WTC11 (cell line): ENCODE measurements around the gene RASSF3. TPM values are rescaled to one million over a fixed set of nuclear protein-coding genes. Genes with fewer than 3 reads are reported as not detected.

Experiments used
- ATAC-seq: fragments of 200-7000 bp; cut with Tn5 transposase; 2 replicates; pipeline ENCODE4 v1.10.0; 2021; ENCODE audit warnings: mild to moderate bottlenecking, moderate library complexity
- CTCF ChIA-PET: fragments of 300-600 bp; sonication (Branson Sonifier 250); formaldehyde crosslinking; loops from one replicate; lab custom pipeline; 2021; ENCODE audit warnings: antibody characterized with exemption; lab: Charles Lee
- POLR2A ChIA-PET: fragments of 350-600 bp; sonication (Branson Sonifier 250); formaldehyde crosslinking; loops from one replicate; lab custom pipeline; 2021; ENCODE audit warnings: antibody characterized with exemption; lab: Charles Lee
- DNase-seq: peaks from one replicate; pipeline ENCODE4 v3.0.0; 2021; ENCODE audit warnings: low spot score
- H3K27ac Mint-ChIP-seq: 2 replicates; pipeline ENCODE4 v1.8.0; 2021; ENCODE audit warnings: mixed read lengths
- H3K27me3 Mint-ChIP-seq: 2 replicates; pipeline ENCODE4 v1.8.0; 2021; ENCODE audit warnings: low read depth, mild to moderate bottlenecking, moderate library complexity, mixed read lengths
- H3K36me3 Mint-ChIP-seq: 2 replicates; pipeline ENCODE4 v1.8.0; 2021; ENCODE audit warnings: mixed read lengths
- H3K4me1 Mint-ChIP-seq: 2 replicates; pipeline ENCODE4 v1.8.0; 2022; ENCODE audit warnings: mixed read lengths
- H3K4me3 Mint-ChIP-seq: 2 replicates; pipeline ENCODE4 v1.8.0; 2021; ENCODE audit warnings: mild to moderate bottlenecking, moderate library complexity, mixed read lengths
- H3K9me3 Mint-ChIP-seq: 2 replicates; pipeline ENCODE4 v1.8.0; 2021; ENCODE audit warnings: mixed read lengths
- ARID4B ChIP-seq: sonication (generic); formaldehyde crosslinking; IDR thresholded peaks from 2 replicates; pipeline ENCODE4 v1.8.0; 2023; ENCODE audit warnings: missing genetic modification reagents, mild to moderate bottlenecking, borderline replicate concordance
- CDX4 ChIP-seq: fragments of 250-450 bp; sonication (Bioruptor Pico); IDR thresholded peaks from 2 replicates; pipeline ENCODE4 v1.9.0; 2021; ENCODE audit warnings: moderate library complexity, mild to moderate bottlenecking, inconsistent platforms, borderline replicate concordance
- E2F4 ChIP-seq: sonication (generic); formaldehyde crosslinking; IDR thresholded peaks from 2 replicates; pipeline ENCODE4 v1.8.1; 2022; ENCODE audit warnings: low read depth, mild to moderate bottlenecking, moderate library complexity, missing genetic modification reagents, borderline replicate concordance
- ELF4 ChIP-seq: sonication (generic); formaldehyde crosslinking; IDR thresholded peaks from 2 replicates; pipeline ENCODE4 v1.8.1; 2022; ENCODE audit warnings: low read depth, mild to moderate bottlenecking, moderate library complexity, missing genetic modification reagents
- FOXJ3 ChIP-seq: sonication (generic); formaldehyde crosslinking; IDR thresholded peaks from 2 replicates; pipeline ENCODE4 v1.9.0; 2021; ENCODE audit warnings: missing genetic modification reagents, mild to moderate bottlenecking, borderline replicate concordance
- FOXP1 ChIP-seq: sonication (generic); formaldehyde crosslinking; IDR thresholded peaks from 2 replicates; pipeline ENCODE4 v1.8.0; 2022; ENCODE audit warnings: missing genetic modification reagents, mild to moderate bottlenecking, moderate library complexity, borderline replicate concordance
- GTF2I ChIP-seq: fragments of 250-450 bp; sonication (Bioruptor Pico); conservative IDR thresholded peaks from 2 replicates; pipeline ENCODE4 v1.4.0; 2021; ENCODE audit warnings: mild to moderate bottlenecking
- NFYB ChIP-seq: sonication (generic); formaldehyde crosslinking; conservative IDR thresholded peaks from 2 replicates; pipeline ENCODE4 v1.8.0; 2022; ENCODE audit warnings: low read depth, missing genetic modification reagents
- NR2C2 ChIP-seq: sonication (generic); formaldehyde crosslinking; IDR thresholded peaks from 2 replicates; pipeline ENCODE4 v1.8.0; 2022; ENCODE audit warnings: mild to moderate bottlenecking, missing genetic modification reagents
- PRDM15 ChIP-seq: sonication (generic); formaldehyde crosslinking; IDR thresholded peaks from 2 replicates; pipeline ENCODE4 v1.8.0; 2022; ENCODE audit warnings: missing genetic modification reagents
- TEAD1 ChIP-seq: sonication (generic); formaldehyde crosslinking; IDR thresholded peaks from 2 replicates; pipeline ENCODE4 v1.8.0; 2022; ENCODE audit warnings: mild to moderate bottlenecking, missing genetic modification reagents
- ZBTB21 ChIP-seq: sonication (generic); formaldehyde crosslinking; IDR thresholded peaks from 2 replicates; pipeline ENCODE4 v1.8.1; 2023; ENCODE audit warnings: mild to moderate bottlenecking, missing genetic modification reagents, borderline replicate concordance
- ZNF219 ChIP-seq: sonication (generic); formaldehyde crosslinking; IDR thresholded peaks from 2 replicates; pipeline ENCODE4 v1.8.0; 2023; ENCODE audit warnings: missing genetic modification reagents, mild to moderate bottlenecking, borderline replicate concordance
- ZNF416 ChIP-seq: fragments of 250-450 bp; sonication (Bioruptor Pico); IDR thresholded peaks from 2 replicates; pipeline ENCODE4 v1.9.0; 2021; ENCODE audit warnings: mild to moderate bottlenecking, inconsistent platforms
- ZNF532 ChIP-seq: fragments of 250-450 bp; sonication (Bioruptor Pico); IDR thresholded peaks from 2 replicates; pipeline ENCODE4 v1.9.0; 2021; ENCODE audit warnings: mild to moderate bottlenecking, borderline replicate concordance
- ZNF671 ChIP-seq: fragments of 250-450 bp; sonication (Bioruptor Pico); IDR thresholded peaks from 2 replicates; pipeline ENCODE4 v1.8.0; 2021; ENCODE audit warnings: mild to moderate bottlenecking
- total RNA-seq: library from RNA; stranded (reverse); gene quantifications from 3 replicates; pipeline ENCODE4 v1.2.3, GENCODE V29; 2021

RASSF3 gene
- total RNA-seq, 1 experiment from 2014 or later = 54.7 TPM

- Mint-ChIP-seq H3K36me3 (peaks cover 16% of the 10 kb centered on the region), H3K4me1 (no peaks in the 10 kb centered on the region), H3K4me3 (no peak overlapping the region), H3K9me3 (peaks cover 9% of the 10 kb centered on the region; the same call in 1 of the 2 replicates), H3K27ac (no peak overlapping the region), H3K27me3 (no peaks in the 10 kb centered on the region)
- no peak for DNase-seq
- ATAC-seq = no peak
- ChIA-PET POLR2A (no interaction called here), CTCF (no interaction called here)
- no peak for TF ChIP-seq ELF4 (CRISPR knock-in tag)
Measured at GRCh38 chr12:64713376-64713775, 103.1 kb downstream of the RASSF3 start.

- no peak for ATAC-seq
- POLR2A ChIA-PET = no interaction called here
- H3K27me3 Mint-ChIP-seq = no peaks in the 10 kb centered on the region
- no peak overlapping the region for H3K27ac Mint-ChIP-seq
- no peak for TF ChIP-seq ZNF532
- TF ChIP-seq E2F4 = no peak
- TF ChIP-seq GTF2I = no peak
- TF ChIP-seq NR2C2 (CRISPR knock-in tag) = no peak
- TF ChIP-seq FOXJ3 (CRISPR knock-in tag) = no peak
- TF ChIP-seq ZNF671 (CRISPR knock-in tag) = no peak
- H3K36me3 Mint-ChIP-seq = peaks cover 16% of the 10 kb centered on the region
- no peak overlapping the region for H3K4me3 Mint-ChIP-seq
- no peaks in the 10 kb centered on the region for H3K4me1 Mint-ChIP-seq
- CTCF ChIA-PET = no interaction called here
- no peak for DNase-seq
- H3K9me3 Mint-ChIP-seq = peaks cover 5% of the 10 kb centered on the region; the same call in 1 of the 2 replicates
Measured at GRCh38 chr12:64714551-64714968, 104.3 kb downstream of the RASSF3 start.

GRCh38 chr12:64716371-64716770, 106.1 kb downstream of the RASSF3 start:
- DNase-seq = no peak
- POLR2A ChIA-PET = no interaction called here
- TF ChIP-seq PRDM15 (CRISPR knock-in tag) = no peak
- no peak for TF ChIP-seq ZBTB21 (CRISPR knock-in tag)
- no peak for TF ChIP-seq NFYB (CRISPR knock-in tag)
- no peak for TF ChIP-seq ARID4B (CRISPR knock-in tag)
- TF ChIP-seq ZNF219 (CRISPR knock-in tag) = no peak
- TF ChIP-seq ZNF416 (CRISPR knock-in tag) = no peak
- no peak for TF ChIP-seq CDX4 (CRISPR knock-in tag)
- no peak for TF ChIP-seq FOXP1
- no peak for TF ChIP-seq TEAD1 (CRISPR knock-in tag)

More at GRCh38 chr12:64716371-64716770, 106.1 kb downstream of the RASSF3 start:
- H3K27ac Mint-ChIP-seq = no peak overlapping the region
- ATAC-seq = no peak
- peaks cover 28% of the 10 kb centered on the region for H3K36me3 Mint-ChIP-seq
- no peaks in the 10 kb centered on the region for H3K27me3 Mint-ChIP-seq
- CTCF ChIA-PET = interaction anchor here (0.6 kb wide), 1 partner anchor 167 kb away, joined by 3 read pairs; no protein-coding TSS in a partner anchor
- no peaks in the 10 kb centered on the region for H3K4me1 Mint-ChIP-seq
- H3K9me3 Mint-ChIP-seq = no peaks in the 10 kb centered on the region
- H3K4me3 Mint-ChIP-seq = no peak overlapping the region
